ENCODE data around the gene CACNB2. TPM values are rescaled to one million over a fixed set of nuclear protein-coding genes. Genes with fewer than 3 reads are reported as not detected.

The CACNB2 gene
- total and polyA plus RNA-seq, 4 donors, result 0.38 to 3.1 (median 0.83) TPM

DNA sequence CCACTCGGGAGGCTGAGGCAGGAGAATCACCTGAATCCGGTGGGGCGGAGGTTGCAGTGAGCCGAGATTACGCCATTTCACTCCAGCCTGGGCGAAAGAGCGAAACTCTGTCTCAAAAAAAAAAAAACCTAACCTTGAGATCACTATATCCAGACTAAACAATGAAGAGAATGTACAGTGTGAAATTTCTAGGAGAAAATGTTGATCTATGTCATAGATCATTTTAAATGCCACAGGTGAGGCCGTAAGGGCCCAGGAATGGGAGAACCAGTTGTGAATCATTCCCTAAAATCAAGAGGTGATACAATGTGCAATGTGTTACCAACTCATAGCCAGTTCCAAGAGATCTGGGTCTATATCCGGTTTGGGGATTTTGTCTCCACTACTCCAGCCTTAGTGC, 158.0 kb downstream of the CACNB2 start (continued):
- TF ChIP-seq RXRA (IDR thresholded peaks at IDR 0.05) (no peak), SP1 (IDR thresholded peaks at IDR 0.05) (no peak), FOXA1 (IDR thresholded peaks at IDR 0.05) (no peak), TAF1 (conservative IDR thresholded peaks at IDR 0.05) (no peak), ZBTB33 (IDR thresholded peaks at IDR 0.05) (no peak), FOXA2 (IDR thresholded peaks at IDR 0.05) (no peak), HNF4A (conservative IDR thresholded peaks at IDR 0.05) (no peak), NR2F2 (IDR thresholded peaks at IDR 0.05) (no peak)

- 81% methylated on average over 12 of the region's 12 CpGs for WGBS
- H3K27me3 ChIP-seq (ENCODE audit: control insufficient read depth in 4 of 4, insufficient read depth in 4 of 4, low read length in 3 of 4), result no peaks in the 10 kb centered on the region
- H3K9ac ChIP-seq (ENCODE audit: low read depth in 1 of 2, low read length in 2 of 2), result no peak overlapping the region
- H3K9me3 ChIP-seq (ENCODE audit: control insufficient read depth in 4 of 4, low read length in 3 of 4), result no peaks in the 10 kb centered on the region
- H3K4me1 ChIP-seq (ENCODE audit: control insufficient read depth in 4 of 4, insufficient read depth in 4 of 4, low read length in 3 of 4), result no peaks in the 10 kb centered on the region
- H3K4me3 ChIP-seq (ENCODE audit: low read depth in 1 of 3, low read length in 3 of 3), result no peak overlapping the region
- no peak for DNase-seq (ENCODE audit: low spot score)
- TF ChIP-seq FOXA1 (IDR thresholded peaks at IDR 0.05) (no peak), HNF4A (conservative IDR thresholded peaks at IDR 0.05) (no peak), ZBTB33 (IDR thresholded peaks at IDR 0.05) (no peak), GABPA (IDR thresholded peaks at IDR 0.05 in 1 of 2, conservative IDR thresholded peaks at IDR 0.05 in 1 of 2) (no peak), NR2F2 (IDR thresholded peaks at IDR 0.05) (no peak), RXRA (IDR thresholded peaks at IDR 0.05) (no peak), CTCF (IDR thresholded peaks at IDR 0.05; ENCODE audit: low read depth, low read length, missing input control) (no peak), FOXA2 (IDR thresholded peaks at IDR 0.05) (no peak)
- TF ChIP-seq, protein P1, sequence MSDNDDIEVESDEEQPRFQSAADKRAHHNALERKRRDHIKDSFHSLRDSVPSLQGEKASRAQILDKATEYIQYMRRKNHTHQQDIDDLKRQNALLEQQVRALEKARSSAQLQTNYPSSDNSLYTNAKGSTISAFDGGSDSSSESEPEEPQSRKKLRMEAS (IDR thresholded peaks at IDR 0.05), result no peak
- TF ChIP-seq, protein P2, sequence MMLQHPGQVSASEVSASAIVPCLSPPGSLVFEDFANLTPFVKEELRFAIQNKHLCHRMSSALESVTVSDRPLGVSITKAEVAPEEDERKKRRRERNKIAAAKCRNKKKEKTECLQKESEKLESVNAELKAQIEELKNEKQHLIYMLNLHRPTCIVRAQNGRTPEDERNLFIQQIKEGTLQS (IDR thresholded peaks at IDR 0.05), result no peak
- TF ChIP-seq, protein P3, sequence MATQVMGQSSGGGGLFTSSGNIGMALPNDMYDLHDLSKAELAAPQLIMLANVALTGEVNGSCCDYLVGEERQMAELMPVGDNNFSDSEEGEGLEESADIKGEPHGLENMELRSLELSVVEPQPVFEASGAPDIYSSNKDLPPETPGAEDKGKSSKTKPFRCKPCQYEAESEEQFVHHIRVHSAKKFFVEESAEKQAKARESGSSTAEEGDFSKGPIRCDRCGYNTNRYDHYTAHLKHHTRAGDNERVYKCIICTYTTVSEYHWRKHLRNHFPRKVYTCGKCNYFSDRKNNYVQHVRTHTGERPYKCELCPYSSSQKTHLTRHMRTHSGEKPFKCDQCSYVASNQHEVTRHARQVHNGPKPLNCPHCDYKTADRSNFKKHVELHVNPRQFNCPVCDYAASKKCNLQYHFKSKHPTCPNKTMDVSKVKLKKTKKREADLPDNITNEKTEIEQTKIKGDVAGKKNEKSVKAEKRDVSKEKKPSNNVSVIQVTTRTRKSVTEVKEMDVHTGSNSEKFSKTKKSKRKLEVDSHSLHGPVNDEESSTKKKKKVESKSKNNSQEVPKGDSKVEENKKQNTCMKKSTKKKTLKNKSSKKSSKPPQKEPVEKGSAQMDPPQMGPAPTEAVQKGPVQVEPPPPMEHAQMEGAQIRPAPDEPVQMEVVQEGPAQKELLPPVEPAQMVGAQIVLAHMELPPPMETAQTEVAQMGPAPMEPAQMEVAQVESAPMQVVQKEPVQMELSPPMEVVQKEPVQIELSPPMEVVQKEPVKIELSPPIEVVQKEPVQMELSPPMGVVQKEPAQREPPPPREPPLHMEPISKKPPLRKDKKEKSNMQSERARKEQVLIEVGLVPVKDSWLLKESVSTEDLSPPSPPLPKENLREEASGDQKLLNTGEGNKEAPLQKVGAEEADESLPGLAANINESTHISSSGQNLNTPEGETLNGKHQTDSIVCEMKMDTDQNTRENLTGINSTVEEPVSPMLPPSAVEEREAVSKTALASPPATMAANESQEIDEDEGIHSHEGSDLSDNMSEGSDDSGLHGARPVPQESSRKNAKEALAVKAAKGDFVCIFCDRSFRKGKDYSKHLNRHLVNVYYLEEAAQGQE (IDR thresholded peaks at IDR 0.05), result no peak
- no peak overlapping the region for H3K27ac ChIP-seq (ENCODE audit: low read depth in 1 of 2, low read length in 2 of 2)
- H3K36me3 ChIP-seq (ENCODE audit: control insufficient read depth in 4 of 4, insufficient read depth in 3 of 4, low read depth in 1 of 4, low read length in 3 of 4), result no peaks in the 10 kb centered on the region
Measured at GRCh38 chr10:18303851-18304801, 163.9 kb downstream of the CACNB2 start.

All from liver (tissue), 9 donors.